K562 (cell line): ENCODE measurements around the gene TEAD3. TPM values are rescaled to one million over a fixed set of nuclear protein-coding genes. Genes with fewer than 3 reads are reported as not detected.

Experiments used
- CTBP1 ChIP-seq: fragments of 450-650 bp; IDR thresholded peaks from 2 replicates; pipeline ENCODE4 v1.6.1; 2016; ENCODE audit warnings: borderline replicate concordance
- EGR1 ChIP-seq: fragments of 450-650 bp; conservative IDR thresholded peaks from 2 replicates; pipeline ENCODE4 v1.6.1; 2017; ENCODE audit warnings: mild to moderate bottlenecking
- EP400 ChIP-seq: fragments of 450-650 bp; IDR thresholded peaks from 2 replicates; pipeline ENCODE4 v1.6.1; 2017; ENCODE audit warnings: antibody characterized with exemption, mild to moderate bottlenecking, moderate library complexity
- ETV6 ChIP-seq, 3 experiments: fragments of 150-350 bp in 1 of 3; sonication (generic) in 1 of 3; formaldehyde crosslinking in 1 of 3; IDR thresholded peaks; 2 replicates each; pipeline versions ENCODE4 v1.6.1 to v1.8.0; 2014 to 2022; ENCODE audit warnings: borderline replicate concordance in 2 of 3, low read depth in 2 of 3, antibody characterized with exemption in 1 of 3, low read length in 1 of 3, mild to moderate bottlenecking in 1 of 3, missing genetic modification reagents in 1 of 3
- HMGN3 ChIP-seq: IDR thresholded peaks from 2 replicates; pipeline ENCODE4 v1.6.1; 2011; ENCODE audit warnings: borderline replicate concordance, low read depth, mild to moderate bottlenecking, mixed read lengths, low read length; ENCODE audit not compliant: insufficient read length; ENCODE audit errors: extremely low read depth
- KDM5B ChIP-seq: fragments of 200-600 bp; sonication (generic); IDR thresholded peaks from 2 replicates; pipeline ENCODE4 v1.6.1; 2012; ENCODE audit warnings: low read depth, mild to moderate bottlenecking, moderate library complexity, low read length, control low read depth, inconsistent platforms; ENCODE audit not compliant: insufficient replicate concordance
- MBD2 ChIP-seq: sonication (generic); IDR thresholded peaks from 2 replicates; pipeline ENCODE4 v1.6.1; 2016; ENCODE audit warnings: low read depth, borderline replicate concordance
- NFE2 ChIP-seq: IDR thresholded peaks from 2 replicates; pipeline ENCODE4 v1.6.1; 2014; ENCODE audit warnings: antibody characterized with exemption, low read depth
- NONO ChIP-seq, 2 experiments: fragments of 200-400 bp in 1 of 2; fragments of 450-650 bp in 1 of 2; formaldehyde crosslinking in 1 of 2; IDR thresholded peaks; 2 replicates each; pipeline ENCODE4 v1.6.1; 2017; ENCODE audit warnings: low read depth in 2 of 2, mild to moderate bottlenecking in 2 of 2, moderate library complexity in 2 of 2, low read length in 1 of 2
- NRF1 ChIP-seq, 2 experiments: fragments of 450-650 bp; IDR thresholded peaks in 1 of 2; conservative IDR thresholded peaks in 1 of 2; 2 replicates each; pipeline ENCODE4 v1.6.1; 2014; ENCODE audit warnings: mild to moderate bottlenecking in 2 of 2
- PHTF2 ChIP-seq: fragments of 250-450 bp; sonication (Bioruptor Pico); IDR thresholded peaks from 2 replicates; pipeline ENCODE4 v1.5.0; 2021; ENCODE audit warnings: mild to moderate bottlenecking
- SIN3B ChIP-seq: fragments of 450-650 bp; IDR thresholded peaks from 2 replicates; pipeline ENCODE4 v1.6.1; 2017; ENCODE audit warnings: low read depth, mild to moderate bottlenecking, moderate library complexity
- SP1 ChIP-seq: sonication (generic); formaldehyde crosslinking; IDR thresholded peaks from 2 replicates; pipeline ENCODE4 v1.8.1; 2022; ENCODE audit warnings: mild to moderate bottlenecking, missing genetic modification reagents
- THAP7 ChIP-seq: fragments of 250-450 bp; sonication (Bioruptor Pico); IDR thresholded peaks from 2 replicates; pipeline ENCODE4 v1.5.0; 2021
- ZBTB40 ChIP-seq, 2 experiments: fragments of 450-650 bp in 1 of 2; sonication (generic) in 1 of 2; formaldehyde crosslinking in 1 of 2; IDR thresholded peaks; 2 replicates each; pipeline versions ENCODE4 v1.7.1 to v1.9.0; 2016 to 2022; ENCODE audit warnings: inconsistent platforms in 1 of 2, mild to moderate bottlenecking in 1 of 2, missing genetic modification reagents in 1 of 2
- ZNF436 ChIP-seq: fragments of 250-450, 450-650 bp; sonication (Bioruptor Pico); formaldehyde crosslinking; IDR thresholded peaks from 2 replicates; pipeline ENCODE4 v1.7.0; 2020; ENCODE audit warnings: mild to moderate bottlenecking
- polyA plus RNA-seq, 8 experiments: library from polyadenylated mRNA; depleted of rRNA in 4 of 8; stranded (reverse) in 5 of 8; unstranded in 3 of 8; fragments of >200 nt; fragmentation: Nextera tagmentation in 2 of 8; fragmentation: Illumina TruSeq in 1 of 8; extraction: Ambion mirVana in 2 of 8; extraction: Trizol in 1 of 8; gene quantifications; 2 replicates each; pipeline versions ENCODE4 v1.2.1 to v1.2.3, GENCODE V29; 2011 to 2014; ENCODE audit warnings: inconsistent platforms in 1 of 8, missing spikeins in 1 of 8
- total RNA-seq, 7 experiments: library from RNA; depleted of rRNA in 6 of 7; stranded (reverse); fragments of >200 nt in 6 of 7; fragmentation: Illumina TruSeq in 2 of 7; extraction: Trizol in 2 of 7; gene quantifications; 2 replicates each; pipeline versions ENCODE4 v1.2.1 to v1.2.3, GENCODE V29; 2011 to 2021; ENCODE audit warnings: low replicate concordance in 1 of 7

TEAD3 gene
- total and polyA plus RNA-seq, 9 of the 15 experiments (the other 6 are each of a cell fraction or from before 2014, with no cell fraction given), result 0.63 to 13.2 (median 3.3) TPM

GRCh38 chr6:35452183-35453090 lies 44.4 kb downstream of the TEAD3 start, which contains the start of gene FANCE (continued):
- TF ChIP-seq SIN3B (peak; percentile 68; the same call in 1 of the 2 replicates), NONO (IDR thresholded peaks at IDR 0.05; ENCODE audit: low read depth in 2 of 2, low read length in 1 of 2) (peak; percentile 59 to 79; a peak in 2 of 4 replicates), NRF1 (conservative IDR thresholded peaks at IDR 0.05 in 1 of 2, IDR thresholded peaks at IDR 0.05 in 1 of 2) (peak; percentile 85 to 87), MBD2 (peak; percentile 36; the same call in 1 of the 2 replicates), HMGN3 (peak; percentile 85), NFE2 (no peak), SP1 (CRISPR knock-in tag) (peak; percentile 79; the same call in 1 of the 2 replicates), ZBTB40 (IDR thresholded peaks at IDR 0.05) (0 out of 2 replicates have a peak, but pooled peaks have one; percentile 3), ZBTB40 (CRISPR knock-in tag; IDR thresholded peaks at IDR 0.05) (no peak), PHTF2 (no peak), ZNF436 (no peak), ETV6 (IDR thresholded peaks at IDR 0.05; ENCODE audit: borderline replicate concordance in 1 of 2, low read depth in 2 of 2, low read length in 1 of 2) (no peak), ETV6 (CRISPR knock-in tag; IDR thresholded peaks at IDR 0.05; ENCODE audit: borderline replicate concordance) (no peak), EP400 (peak; percentile 81; the same call in 1 of the 2 replicates), CTBP1 (peak; percentile 78), KDM5B (peak; percentile 47), EGR1 (peak; percentile 88), THAP7 (CRISPR knock-in tag) (no peak)
